Glomerular endothelial cell (primary cell): ENCODE data around the gene XIRP1. TPM values are rescaled to one million over a fixed set of nuclear protein-coding genes. Genes with fewer than 3 reads are reported as not detected.
A peak's percentile ranks its signal among the peaks of the same experiment; 100 is the strongest.
"Not testable (repeated sequence)": the region's sequence is repeated elsewhere in the genome, so short reads cannot be mapped to it uniquely, and the experiment has no call there.

Source experiments
- DNase-seq: peaks from one replicate; pipeline ENCODE4 v3.0.0-alpha.2; 2011; ENCODE audit warnings: low read depth, low spot score; ENCODE audit errors: extremely low read depth
- total RNA-seq: library from RNA; depleted of rRNA; stranded (reverse); fragments of >200 nt; gene quantifications from 2 replicates; pipeline ENCODE4 v1.2.3, GENCODE V29; 2015

Gene XIRP1
- total RNA-seq, 1 donor from 2014 or later: not detected

DNA sequence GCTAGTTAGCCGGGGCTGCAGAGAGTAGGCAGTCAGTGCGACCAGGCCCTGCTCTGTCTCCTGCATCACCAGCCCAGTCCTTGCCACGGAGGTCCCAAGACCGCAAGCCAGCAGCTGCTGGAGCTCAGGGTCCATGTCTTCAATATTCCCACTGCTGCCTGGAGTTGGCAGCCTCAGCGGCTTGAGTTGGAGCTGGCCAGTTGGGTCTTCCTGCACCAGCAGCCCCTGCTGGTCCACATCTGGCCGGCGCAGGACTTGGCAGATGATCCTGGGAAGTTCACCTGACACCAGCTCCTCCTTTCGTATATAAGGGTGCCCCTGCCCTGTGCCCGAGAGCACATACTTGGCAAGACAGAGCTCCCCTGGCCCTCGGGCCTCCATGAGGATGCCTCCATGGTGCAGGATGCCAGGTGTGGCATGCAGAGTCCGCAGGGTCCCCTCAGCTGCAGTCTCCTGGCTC lies 5.7 kb downstream of the XIRP1 start:
- no peak for DNase-seq

DNA sequence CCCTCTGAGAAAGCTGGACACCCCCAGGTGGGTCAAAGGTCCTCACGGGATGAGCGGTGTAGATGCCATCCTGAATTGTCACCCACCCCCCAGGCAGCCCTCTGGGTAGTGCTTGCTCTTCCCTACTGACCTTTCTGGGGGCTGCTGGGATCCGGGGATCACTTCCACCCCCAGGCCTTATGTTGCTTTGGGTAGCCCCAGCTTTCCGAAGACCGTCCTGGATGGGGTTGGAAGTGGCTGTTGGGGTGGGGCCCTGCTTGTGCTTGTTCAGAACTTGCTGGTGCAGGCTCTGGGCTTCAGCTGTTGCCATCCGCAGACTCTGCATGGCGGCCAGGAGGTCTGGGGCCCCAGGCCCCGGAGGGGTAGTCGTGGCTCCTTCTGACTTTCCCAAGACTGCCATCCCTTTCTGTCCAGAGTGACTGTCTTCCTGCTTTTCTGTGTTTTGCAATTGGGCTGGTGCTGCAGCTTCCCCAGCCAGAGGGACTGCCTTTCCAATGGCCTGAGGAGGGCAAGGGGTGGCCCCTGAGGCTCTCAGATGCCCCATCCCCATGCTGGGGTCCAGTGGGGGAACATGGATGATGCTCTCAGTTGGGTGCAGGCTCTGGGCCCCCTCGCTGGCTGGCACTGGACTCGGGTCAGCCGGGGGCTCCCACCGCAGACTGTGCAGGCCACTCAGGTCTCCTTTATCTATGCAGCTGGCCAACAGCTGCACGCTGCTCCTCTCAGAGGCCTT lies 6.3 kb downstream of the XIRP1 start:
- DNase-seq: no peak

DNA sequence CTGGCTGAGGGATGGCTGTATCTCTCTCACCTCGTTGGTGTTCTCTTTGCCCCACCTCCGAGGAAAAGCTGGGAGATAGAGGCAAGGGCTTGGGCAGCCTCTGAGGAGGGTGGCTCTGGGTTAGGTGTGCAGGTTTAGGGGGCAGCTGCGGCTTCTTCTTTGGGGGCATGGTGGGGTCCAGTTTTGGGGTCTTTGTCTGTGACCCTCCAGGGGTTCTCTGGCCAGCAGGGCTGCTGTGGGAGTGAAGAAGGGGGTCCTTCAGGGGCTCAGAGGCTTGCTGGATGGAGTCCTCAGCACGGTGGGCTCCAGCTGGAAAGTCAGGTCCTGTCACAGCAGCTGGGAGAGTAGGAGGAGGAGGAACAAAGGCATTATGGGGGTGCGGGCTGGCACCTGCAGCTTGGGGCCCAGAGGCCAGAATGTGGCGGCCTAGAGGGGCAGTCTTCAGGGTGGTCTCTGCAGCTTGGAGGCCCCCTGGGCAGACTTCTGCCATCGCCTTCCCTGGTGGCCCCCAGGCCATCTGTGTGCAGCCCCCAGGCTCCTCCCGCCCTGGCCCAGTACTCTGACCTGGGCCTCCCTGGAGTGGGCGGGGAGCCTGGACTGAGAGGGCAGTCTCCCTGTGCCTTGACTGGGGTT lies 7.0 kb downstream of the XIRP1 start:
- DNase-seq: no peak

DNA sequence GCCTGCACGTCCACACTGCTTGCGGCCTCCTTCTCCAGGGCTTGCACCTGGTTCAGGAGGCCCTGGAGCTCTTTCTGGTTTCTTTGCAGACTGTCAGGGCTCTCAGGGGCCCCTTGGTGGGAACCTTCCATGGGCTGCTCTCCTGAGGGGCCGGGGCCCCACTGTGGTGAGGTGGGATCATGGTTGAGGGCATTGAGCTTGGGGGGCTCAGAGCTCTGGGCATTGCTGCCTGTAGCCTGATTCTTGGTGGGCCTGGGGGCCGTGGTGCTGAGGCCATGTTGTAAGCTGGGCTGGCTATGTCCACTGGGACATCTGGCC lies 7.5 kb downstream of the XIRP1 start:
- DNase-seq: no peak

DNA sequence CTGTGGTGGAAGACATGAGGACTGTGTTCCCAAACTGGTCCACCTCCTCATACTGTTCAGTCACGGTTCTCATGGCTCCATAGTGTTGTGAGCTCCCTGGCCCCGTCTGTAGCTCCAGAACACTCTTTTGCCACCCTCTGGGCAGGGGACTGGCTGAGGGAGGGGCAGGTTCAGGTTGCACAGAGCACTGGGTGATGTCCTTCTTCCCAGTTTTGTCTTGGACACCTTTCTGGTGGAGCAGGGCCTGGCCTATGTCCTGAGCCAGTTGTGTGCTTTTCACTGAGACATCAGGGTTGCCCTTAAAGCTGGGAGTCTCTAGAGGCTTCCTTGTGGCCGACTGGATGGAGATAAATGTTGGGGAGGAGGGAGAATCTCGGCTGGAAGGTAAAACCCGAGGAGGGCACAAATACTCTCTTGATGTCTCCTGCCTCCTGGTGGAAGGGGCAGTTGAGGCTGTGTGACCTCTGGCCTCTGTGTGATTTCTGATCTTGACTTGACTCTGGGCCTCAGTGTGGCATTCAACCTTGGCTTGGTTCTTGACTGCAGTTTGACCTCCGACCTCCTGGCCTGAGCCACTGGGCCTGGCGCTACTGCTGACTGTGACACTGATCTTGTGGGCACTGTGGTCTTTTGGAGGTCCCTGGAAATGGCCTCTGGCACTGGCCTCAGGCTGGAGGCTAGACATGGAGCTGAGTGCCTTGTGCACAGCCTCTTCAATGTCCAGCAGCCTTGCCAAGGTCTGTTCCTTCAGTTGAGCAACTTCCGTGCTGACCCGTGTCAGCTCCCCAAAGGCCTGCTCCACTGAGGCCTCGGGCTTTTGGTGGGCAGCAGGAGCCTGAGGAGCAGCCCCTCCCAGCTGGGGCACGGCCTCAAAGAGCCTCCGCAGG lies 8.1 kb downstream of the XIRP1 start:
- no peak for DNase-seq

DNA sequence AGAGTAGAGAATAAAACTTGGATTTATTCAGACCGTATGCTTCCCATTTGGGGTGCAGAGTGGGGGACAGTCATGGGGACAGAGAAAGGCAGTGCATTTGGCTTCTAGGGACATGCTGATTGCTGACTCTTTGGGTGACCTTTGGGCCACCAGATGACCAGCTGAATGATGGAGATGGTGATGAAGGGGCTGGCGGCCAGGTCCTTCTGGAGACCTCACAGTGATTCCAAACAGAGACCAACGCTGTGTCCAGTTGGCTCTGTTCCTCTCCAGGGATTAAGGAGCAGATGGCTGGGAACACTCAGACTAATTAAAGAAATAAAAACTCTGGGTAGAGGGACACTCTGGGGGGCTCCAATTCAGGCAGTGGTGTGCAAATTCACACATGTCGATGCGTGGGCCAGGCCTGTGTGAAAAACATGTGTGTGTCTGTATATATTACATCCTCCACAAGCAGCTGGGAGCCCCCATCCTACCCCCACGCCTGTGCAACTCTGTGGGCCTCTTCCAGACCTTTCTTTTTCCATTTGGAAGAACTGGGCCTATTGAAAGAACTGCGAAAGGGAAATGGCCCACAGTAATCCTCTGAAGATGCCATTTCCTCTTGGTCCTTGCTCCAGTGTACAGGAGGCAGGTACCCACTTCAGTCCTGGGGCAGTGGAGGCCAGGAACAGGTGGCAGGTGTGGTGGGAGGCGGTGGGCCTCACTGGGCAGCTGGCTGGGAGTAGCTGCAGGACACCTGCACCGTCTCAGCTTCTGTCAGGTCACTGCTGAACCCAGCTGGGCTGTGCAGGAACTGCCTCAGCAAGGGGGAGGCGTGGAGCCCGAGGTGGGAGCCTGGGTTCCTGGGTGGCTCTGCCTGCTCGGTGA lies 8.9 kb downstream of the XIRP1 start:
- DNase-seq: no peak

DNA sequence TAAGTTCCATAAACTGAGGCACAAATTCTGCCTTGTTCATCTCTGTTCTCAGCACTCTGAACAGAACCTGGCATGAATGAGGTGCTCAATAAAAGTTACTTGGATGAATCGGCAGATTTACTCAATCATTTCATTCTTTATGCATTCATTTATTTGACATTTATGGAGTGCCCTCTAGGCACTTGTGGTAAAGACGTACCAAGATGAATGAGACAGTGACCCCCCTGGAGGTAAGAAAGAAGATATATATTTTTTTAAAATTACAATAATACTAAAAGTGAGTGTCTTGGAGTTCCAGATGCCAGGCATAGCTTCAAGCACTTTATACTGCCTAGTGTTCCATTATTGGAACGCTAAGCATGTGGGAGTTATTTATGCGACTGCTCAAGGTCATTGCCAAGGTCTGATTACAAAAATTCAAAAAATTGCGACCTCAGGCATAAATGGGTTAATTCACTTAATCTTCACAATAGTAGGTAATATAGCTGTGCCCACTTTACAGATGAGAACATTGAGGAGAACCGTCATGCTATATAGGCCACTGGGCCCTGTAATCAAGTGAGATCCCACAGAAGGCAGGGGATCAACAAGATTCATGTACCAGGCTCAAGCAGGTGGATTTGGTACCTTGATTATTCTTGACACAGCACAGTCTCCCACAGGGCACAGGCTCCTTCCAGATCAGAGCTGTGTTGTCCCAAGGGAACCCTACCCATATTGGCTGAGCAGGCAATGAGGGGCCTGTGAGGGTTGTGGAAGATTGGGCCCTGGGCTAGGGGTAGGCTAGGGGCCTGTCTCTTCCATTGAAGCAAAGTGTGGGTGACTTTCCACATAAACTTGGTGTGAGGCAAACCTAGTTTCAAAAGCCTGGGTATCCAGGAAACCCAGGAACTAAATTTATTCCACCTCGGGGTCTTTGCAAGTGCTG lies 10.7 kb downstream of the XIRP1 start:
- DNase-seq: no peak

DNA sequence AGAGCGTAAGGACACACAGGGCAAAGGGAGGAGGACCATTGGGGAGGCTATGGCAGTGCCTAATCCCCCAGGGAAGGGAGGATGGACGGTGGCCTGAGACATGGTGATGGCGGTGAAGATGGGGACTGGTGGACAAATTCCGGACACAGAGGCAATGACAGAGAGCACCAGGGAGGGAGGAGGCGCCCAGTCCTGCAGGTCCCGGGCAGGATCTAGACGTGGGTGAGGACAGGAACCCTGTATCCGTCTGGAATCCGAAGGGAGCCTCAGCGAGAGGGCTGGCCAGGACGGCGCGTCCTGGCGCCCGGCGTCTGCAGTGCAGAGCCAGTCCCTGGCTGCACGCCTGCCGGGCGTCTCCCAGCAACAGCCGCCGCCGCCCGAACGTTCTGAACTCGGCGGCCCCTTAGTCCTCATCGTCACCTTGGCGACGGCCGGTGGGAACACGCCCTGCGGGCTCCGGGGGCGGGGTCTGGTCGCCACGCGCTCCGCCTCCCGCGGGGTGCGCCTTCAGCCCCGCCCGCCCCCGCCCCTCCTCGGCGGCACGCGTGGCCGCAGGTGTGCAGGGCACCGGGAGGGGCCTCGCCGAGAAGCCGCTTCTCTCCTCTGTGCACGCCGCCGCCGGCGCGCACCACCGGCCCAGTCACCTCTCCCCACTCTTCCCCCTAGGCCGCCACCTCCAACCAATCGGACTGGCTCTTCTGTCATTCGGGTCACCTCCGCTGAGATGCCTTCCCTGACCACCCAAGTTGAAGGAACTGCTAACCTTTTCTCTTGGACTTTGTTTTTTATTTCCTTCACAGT lies 11.6 kb downstream of the XIRP1 start:
- DNase-seq: no peak

DNA sequence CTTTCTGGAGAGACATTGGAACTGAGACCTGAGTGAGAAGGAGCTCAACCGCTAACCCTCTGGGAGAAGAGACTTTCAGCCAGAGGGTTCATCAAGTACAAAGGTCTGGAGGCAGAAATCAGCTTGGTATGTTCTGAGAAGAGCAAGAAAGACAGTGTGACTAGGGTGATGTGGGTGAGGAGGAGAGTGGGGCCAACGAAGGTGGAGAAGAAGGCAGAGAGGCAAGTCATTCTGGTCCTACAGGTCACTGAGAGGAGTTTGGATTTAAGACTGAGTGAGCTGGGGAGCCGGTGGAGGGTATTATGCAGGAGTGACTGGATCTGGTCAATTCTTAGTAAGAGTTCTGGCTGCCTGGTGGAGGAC lies 12.2 kb downstream of the XIRP1 start:
- DNase-seq: no peak

DNA sequence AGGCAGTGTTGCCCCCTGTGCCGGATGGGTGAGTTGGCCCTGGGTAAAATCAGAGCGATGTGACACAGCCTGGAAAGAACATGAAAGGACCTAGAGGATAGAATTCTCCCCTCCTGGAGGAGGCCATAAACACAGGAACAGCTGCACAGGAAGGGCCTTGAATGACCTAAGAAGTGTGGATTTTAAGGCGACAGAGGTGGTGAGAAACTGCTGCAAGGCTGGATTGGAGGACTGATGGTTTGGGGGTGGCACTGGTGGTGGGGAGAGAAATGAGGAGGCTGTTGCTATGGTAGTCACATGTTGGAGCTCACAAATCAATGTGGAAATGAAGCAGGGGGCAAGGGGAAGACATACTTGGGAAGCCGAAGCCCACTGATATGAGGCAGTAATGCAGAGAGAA lies 13.8 kb downstream of the XIRP1 start:
- DNase-seq: peak; percentile 63

DNA sequence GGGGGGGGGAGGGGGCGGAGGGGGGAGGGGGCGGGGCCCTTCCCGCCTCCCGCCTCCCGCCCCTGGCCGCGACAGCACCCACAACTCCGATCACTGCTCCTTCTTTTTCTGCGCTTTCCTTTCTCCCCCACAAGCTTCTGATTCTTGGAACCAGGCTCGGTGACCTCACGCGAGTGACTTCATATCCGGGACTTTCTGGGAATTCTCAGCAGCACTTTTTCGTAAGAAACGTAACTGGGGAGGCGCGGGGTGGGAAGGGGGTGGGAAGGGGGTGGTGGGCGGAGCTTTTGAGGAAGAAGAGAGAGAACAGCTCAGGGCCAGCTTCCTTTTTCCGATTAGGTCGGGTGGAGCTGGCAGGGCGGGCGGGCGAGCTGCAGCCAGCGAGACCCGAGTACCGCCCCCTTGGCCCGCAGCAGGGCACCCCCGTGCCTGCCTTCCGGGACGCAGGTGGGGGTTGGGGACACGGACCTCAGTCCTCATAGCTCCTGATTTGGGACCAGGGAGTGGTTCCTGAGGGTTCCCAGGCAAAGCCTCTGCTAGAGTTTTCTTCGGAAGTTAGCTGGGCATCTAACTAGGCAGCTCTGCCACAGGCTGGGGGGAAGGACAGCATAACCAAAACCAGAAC lies 14.6 kb downstream of the XIRP1 start:
- peak; percentile 92 for DNase-seq

DNA sequence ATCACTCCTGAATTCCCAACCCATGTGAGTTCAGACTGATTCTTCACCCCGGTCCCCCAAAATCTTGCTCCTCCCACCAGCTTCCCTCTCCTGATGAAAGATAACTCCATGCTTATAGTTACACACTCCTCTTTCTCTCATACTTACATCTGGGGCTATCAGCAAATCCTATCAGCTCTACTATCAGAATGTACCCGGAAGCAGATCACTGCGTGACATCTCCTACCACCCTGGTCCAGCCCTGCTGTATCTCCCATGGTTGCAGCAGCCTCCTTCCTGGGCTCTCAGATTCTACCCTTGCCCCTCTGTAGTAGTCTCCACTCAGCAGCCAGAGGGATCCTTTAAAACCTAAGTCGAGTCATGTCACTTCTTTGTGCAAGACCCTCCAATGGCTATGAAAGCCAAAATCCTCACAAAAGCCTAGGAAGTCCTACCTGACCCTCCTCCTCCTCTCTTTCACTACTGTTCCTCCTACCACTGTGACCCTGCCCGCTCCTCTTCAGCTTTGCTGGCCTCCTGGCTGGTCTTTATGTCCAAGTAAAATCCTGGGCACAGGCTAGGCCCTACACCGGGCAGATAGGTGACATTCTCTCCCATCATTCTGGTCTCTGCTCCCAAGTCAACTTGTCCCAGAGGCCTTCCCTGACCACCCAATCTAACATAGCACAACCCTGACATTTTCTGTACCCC lies 16.2 kb downstream of the XIRP1 start:
- DNase-seq: no peak

DNA sequence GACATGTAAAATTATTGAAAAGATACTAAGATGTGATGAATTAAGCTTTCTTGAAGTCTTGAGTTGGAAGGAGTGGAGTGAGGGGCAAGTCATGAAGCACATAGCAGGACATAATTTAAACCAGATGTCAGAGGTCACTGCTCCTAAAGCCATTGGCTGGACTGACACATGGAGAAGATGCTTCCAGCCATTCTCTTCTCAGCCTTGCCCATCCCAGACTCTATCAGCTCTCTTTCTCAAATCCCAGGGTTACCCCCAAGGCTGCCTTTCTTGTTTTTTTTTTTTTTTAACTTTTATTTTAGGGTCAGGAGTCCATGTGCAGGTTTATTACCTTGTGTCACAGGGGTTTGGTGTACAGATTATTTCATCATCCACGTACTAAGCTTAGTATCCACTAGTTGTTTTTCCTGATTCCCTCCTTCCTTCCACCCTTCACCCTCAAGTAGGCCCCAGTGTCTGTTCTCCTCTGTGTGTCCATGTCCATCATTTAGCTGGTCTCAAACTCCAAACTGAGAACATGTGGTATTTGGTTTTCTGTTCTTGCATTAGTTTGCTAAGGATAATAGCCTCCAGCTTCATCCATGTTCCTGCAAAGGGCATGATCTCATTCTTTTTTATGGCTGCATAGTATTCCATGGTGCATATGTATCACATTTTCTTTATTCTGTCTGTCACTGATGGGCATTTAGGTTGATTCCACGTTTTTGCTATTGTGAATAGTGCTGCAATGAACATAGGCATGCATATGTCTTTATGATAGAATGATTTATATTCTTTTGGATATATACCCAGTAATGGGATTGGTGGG lies 18.9 kb downstream of the XIRP1 start:
- DNase-seq: no peak

DNA sequence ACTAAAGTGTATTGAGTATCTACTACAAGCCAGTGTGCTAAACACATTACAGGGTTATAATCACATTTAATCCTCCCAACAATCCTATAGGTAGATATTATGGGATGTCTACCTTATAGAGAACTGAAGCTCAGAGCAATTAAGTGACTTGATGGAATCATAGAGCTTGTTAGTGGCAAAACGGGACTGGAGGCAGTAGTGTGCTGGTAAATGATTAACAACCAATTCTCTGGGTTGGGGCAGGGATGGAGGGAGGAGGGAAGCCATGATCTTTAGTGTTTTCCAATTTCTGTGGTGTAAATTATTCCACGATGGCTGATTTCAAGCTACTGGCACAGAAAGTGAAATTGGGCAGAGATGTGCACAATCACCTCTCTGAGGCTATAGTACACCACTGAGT lies 20.5 kb downstream of the XIRP1 start:
- no peak for DNase-seq

DNA sequence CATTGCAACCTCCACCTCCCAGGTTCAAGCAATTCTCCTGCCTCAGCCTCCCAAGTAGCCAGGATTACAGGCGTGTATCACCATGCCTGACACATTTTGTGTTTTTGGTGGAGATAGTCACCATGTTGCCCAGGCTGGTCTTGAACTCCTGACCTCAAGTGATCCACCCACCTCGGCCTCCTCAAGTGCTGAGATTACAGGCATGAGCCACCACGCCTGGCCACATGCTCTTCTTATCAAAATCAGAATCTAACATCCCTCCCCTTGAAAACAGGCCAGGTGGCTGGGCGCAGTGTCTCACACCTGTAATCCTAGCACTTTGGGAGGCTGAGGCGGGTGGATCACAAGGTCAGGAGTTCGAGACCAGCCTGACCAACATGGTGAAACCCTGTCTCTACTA lies 21.5 kb downstream of the XIRP1 start:
- not testable (repeated sequence) for DNase-seq

DNA sequence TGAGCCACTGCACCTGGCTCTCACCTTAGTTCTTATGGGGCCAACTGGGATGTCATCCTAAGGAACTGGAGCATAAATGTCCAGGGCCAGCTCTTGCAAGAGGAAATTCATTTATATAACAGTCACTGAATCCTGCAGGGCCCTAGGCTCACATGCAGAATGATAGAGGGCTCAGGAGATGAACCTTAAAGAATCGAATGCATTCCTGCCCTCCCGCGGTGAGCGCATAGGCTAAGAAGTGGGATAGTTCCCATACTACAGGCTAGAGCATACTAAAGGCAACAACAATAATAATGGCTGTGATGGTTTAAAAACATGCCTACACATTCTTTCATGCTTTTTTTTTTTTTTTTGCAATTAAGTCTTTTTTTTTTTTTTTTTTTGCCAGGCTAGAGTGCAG lies 21.9 kb downstream of the XIRP1 start:
- DNase-seq: no peak

DNA sequence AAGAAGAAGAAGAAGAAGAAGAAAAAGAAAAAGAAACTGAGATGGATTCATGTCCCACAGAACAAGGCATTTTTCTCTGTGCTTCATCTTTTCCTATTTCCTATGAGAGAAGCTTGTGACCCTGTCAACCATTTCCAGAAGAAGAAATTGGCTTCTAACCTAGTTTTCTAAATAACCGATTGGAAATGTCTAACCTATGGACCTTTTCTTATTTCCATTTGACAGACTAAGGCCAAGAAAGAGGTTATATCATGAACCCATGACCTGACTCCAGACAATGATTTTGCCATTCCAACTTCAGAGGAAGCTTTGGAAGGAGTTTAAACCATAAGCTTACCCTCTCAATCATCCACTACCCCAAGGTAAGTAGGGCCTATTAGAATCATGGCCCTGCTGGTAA lies 22.7 kb downstream of the XIRP1 start:
- no peak for DNase-seq
